ENCODE measurements around the gene COIL.

DNA sequence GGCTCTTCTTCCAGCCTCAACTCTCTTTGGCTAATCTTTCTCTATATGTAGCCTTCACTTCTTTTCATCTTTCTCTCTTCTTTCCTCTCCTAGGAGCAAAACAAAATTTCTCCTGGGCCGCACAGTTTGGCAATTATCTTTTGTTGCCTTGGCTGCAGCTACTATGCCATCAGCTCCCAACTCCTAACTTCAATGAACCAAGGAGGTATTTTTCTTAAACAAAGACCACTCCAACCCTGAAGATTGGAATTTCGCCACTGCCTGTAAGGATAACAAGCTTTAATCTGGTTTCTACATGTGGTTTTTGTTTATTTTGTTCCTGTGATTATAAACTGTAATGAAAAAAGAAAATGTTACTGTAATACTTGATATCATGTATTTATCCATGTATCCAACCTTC lies 14.8 kb upstream of the COIL start:
- no peak for TF ChIP-seq EZH2 (IDR thresholded peaks at IDR 0.05; ENCODE audit: borderline replicate concordance, low read depth, low read length, severe bottlenecking)
- TF ChIP-seq, protein P1, sequence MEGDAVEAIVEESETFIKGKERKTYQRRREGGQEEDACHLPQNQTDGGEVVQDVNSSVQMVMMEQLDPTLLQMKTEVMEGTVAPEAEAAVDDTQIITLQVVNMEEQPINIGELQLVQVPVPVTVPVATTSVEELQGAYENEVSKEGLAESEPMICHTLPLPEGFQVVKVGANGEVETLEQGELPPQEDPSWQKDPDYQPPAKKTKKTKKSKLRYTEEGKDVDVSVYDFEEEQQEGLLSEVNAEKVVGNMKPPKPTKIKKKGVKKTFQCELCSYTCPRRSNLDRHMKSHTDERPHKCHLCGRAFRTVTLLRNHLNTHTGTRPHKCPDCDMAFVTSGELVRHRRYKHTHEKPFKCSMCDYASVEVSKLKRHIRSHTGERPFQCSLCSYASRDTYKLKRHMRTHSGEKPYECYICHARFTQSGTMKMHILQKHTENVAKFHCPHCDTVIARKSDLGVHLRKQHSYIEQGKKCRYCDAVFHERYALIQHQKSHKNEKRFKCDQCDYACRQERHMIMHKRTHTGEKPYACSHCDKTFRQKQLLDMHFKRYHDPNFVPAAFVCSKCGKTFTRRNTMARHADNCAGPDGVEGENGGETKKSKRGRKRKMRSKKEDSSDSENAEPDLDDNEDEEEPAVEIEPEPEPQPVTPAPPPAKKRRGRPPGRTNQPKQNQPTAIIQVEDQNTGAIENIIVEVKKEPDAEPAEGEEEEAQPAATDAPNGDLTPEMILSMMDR (IDR thresholded peaks at IDR 0.05; ENCODE audit: borderline replicate concordance, extremely low read depth, low read length, poor library complexity, severe bottlenecking), result no peak

Data from DND-41 (cell line).